Suprapubic skin (tissue), 3 donors: ENCODE data around the gene PRRC2B.

ENCODE experiments used
- POLR2A ChIP-seq, 2 donors: fragments of 450-650 bp; IDR thresholded peaks; one replicate each; pipeline ENCODE4 v1.6.1; 2017; ENCODE audit warnings: antibody characterized with exemption in 2 of 2, mild to moderate bottlenecking in 2 of 2, moderate library complexity in 2 of 2
- TF ChIP-seq, protein P1 (sequence below), 2 donors: fragments of 200-600 bp in 1 of 2; fragments of 450-650 bp in 1 of 2; sonication (generic) in 1 of 2; IDR thresholded peaks; one replicate each; pipeline ENCODE4 v1.5.1; 2016 to 2019; ENCODE audit warnings: antibody characterized with exemption in 2 of 2, mild to moderate bottlenecking in 1 of 2, moderate library complexity in 1 of 2

DNA sequence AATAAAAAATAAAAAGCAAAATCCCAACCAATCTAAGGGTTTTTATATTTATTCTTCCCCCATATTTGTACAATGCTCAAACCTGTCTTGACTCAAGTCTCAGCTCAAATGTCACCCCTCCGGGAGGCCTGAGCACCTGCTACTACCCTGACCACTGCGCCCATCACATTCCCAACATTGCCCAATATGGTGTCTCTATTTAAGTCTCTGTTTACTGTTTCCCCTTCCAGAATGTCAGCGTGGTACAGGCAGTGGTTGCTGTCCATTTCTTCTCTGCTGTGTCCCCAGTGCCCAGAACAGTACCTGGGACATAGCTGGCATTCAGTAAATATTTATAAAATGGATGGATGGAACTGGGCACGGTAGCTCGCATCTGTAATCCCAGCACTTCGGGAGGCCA, 47.3 kb upstream of the PRRC2B start:
- TF ChIP-seq, protein P1, sequence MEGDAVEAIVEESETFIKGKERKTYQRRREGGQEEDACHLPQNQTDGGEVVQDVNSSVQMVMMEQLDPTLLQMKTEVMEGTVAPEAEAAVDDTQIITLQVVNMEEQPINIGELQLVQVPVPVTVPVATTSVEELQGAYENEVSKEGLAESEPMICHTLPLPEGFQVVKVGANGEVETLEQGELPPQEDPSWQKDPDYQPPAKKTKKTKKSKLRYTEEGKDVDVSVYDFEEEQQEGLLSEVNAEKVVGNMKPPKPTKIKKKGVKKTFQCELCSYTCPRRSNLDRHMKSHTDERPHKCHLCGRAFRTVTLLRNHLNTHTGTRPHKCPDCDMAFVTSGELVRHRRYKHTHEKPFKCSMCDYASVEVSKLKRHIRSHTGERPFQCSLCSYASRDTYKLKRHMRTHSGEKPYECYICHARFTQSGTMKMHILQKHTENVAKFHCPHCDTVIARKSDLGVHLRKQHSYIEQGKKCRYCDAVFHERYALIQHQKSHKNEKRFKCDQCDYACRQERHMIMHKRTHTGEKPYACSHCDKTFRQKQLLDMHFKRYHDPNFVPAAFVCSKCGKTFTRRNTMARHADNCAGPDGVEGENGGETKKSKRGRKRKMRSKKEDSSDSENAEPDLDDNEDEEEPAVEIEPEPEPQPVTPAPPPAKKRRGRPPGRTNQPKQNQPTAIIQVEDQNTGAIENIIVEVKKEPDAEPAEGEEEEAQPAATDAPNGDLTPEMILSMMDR (IDR thresholded peaks at IDR 0.05): no peak
- no peak for TF ChIP-seq POLR2A (IDR thresholded peaks at IDR 0.05)
